Colonic mucosa (tissue), 4 donors: ENCODE results near the gene SLC9A9. TPM values are rescaled to one million over a fixed set of nuclear protein-coding genes. Genes with fewer than 3 reads are reported as not detected.

Experiments
- DNase-seq: peaks from one replicate; pipeline ENCODE4 v3.0.0-alpha.2; 2020
- H3K27ac ChIP-seq: fragments of 200-600 bp; one replicate; pipeline ENCODE4 v1.8.0; 2021
- H3K27me3 ChIP-seq: fragments of 200-600 bp; one replicate; pipeline ENCODE4 v1.8.0; 2021
- H3K36me3 ChIP-seq: fragments of 200-600 bp; one replicate; pipeline ENCODE4 v1.8.0; 2021
- H3K4me1 ChIP-seq: fragments of 200-600 bp; one replicate; pipeline ENCODE4 v1.8.0; 2021; ENCODE audit warnings: mild to moderate bottlenecking
- H3K4me3 ChIP-seq: fragments of 200-600 bp; one replicate; pipeline ENCODE4 v1.8.0; 2021
- H3K9ac ChIP-seq, 2 donors: one replicate each; pipeline ENCODE4 v1.7.0; 2013; ENCODE audit warnings: control low read depth in 2 of 2, low read depth in 2 of 2, low read length in 2 of 2
- H3K9me3 ChIP-seq: fragments of 200-600 bp; one replicate; pipeline ENCODE4 v1.8.0; 2021
- intact Hi-C: fragments of 100-400 bp; cut with DNase I; formaldehyde crosslinking; loops from one replicate; pipeline ENCODE4 v1.14.1; 2022
- total RNA-seq, 2 donors: library from RNA; stranded (reverse); fragmentation: NEBNext Ultra II Directional in 1 of 2; extraction: Animal tissue kit (Norgen Biotek cat#: 25700) in 1 of 2; gene quantifications; one replicate each; pipeline ENCODE4 v1.2.1, GENCODE V29; 2021
- TF ChIP-seq, protein P1 (sequence below): fragments of 200-600 bp; IDR thresholded peaks from one replicate; pipeline ENCODE4 v1.8.0; 2022; ENCODE audit warnings: antibody characterized with exemption, mild to moderate bottlenecking
- donor health status: healthy.
- donor health status: DM: no; HTN: no; CAD: no.
- donor health status: DM: no; HTN: no; CAD: no.

Gene SLC9A9
- total RNA-seq, 2 donors from 2014 or later: 2.5 to 6.5 TPM

DNA sequence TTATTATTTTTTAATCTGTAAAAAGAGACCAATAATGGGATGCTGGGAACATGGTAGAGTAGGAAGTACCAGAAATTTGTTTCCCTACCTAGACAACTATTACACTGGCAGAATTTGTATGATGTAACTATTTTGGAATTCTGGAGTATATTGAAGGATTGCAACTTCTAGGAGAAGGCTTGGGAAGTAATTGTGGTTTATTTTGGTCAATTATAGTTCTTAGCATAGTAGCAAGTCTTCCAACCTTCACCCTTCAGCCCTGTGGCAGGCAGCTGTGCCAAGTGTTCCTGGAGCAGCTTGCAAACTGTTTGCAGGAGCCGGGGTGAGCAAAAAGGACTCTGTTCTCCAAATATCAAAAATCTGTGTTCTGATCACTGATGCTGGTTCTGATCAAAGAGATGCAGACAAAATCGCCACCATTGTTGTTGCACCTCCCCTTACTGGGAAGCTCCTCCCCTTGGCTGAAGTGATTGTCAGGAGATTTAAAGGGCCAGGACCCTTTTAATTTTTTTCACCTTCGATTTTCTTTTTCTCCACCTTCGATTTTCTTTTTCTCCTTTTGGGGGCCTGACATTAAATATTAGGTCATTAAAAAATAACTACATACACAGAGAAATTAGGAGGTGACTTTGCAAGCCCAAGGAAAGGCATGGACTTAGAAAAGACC, 363.3 kb downstream of the SLC9A9 start:
- Histone ChIP-seq H3K36me3 (no peaks in the 10 kb centered on the region), H3K9ac (no peak overlapping the region), H3K4me1 (no peaks in the 10 kb centered on the region), H3K9me3 (no peaks in the 10 kb centered on the region), H3K27me3 (no peaks in the 10 kb centered on the region), H3K27ac (no peak overlapping the region), H3K4me3 (no peak overlapping the region)
- intact Hi-C loops: no loop called here
- no peak for DNase-seq
- TF ChIP-seq, protein P1, sequence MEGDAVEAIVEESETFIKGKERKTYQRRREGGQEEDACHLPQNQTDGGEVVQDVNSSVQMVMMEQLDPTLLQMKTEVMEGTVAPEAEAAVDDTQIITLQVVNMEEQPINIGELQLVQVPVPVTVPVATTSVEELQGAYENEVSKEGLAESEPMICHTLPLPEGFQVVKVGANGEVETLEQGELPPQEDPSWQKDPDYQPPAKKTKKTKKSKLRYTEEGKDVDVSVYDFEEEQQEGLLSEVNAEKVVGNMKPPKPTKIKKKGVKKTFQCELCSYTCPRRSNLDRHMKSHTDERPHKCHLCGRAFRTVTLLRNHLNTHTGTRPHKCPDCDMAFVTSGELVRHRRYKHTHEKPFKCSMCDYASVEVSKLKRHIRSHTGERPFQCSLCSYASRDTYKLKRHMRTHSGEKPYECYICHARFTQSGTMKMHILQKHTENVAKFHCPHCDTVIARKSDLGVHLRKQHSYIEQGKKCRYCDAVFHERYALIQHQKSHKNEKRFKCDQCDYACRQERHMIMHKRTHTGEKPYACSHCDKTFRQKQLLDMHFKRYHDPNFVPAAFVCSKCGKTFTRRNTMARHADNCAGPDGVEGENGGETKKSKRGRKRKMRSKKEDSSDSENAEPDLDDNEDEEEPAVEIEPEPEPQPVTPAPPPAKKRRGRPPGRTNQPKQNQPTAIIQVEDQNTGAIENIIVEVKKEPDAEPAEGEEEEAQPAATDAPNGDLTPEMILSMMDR: no peak

DNA sequence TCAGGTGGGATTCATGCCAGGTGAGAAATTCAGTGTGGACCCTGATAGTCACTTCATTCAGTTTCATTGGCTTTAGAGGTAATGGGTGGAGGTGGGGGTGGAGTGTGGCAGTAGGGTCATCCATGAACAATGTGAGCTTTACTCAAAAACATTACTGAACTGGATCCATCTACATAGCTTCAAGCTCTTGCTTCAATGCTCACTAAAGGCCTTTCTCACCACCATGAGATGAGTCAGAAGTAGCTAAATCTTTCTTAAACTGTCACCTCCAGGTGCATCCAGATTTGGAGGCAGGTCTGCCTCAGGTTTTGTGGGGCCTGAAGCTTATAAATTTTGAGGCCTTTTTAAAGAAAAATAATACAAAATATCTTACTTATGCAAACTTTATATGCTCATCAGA, 365.1 kb downstream of the SLC9A9 start:
- no peak for DNase-seq
- Histone ChIP-seq H3K9ac (no peak overlapping the region), H3K27ac (no peak overlapping the region), H3K4me1 (no peaks in the 10 kb centered on the region), H3K36me3 (no peaks in the 10 kb centered on the region), H3K27me3 (no peaks in the 10 kb centered on the region), H3K9me3 (no peaks in the 10 kb centered on the region), H3K4me3 (no peak overlapping the region)
- intact Hi-C loops: no loop called here
- TF ChIP-seq, protein P1: no peak

DNA sequence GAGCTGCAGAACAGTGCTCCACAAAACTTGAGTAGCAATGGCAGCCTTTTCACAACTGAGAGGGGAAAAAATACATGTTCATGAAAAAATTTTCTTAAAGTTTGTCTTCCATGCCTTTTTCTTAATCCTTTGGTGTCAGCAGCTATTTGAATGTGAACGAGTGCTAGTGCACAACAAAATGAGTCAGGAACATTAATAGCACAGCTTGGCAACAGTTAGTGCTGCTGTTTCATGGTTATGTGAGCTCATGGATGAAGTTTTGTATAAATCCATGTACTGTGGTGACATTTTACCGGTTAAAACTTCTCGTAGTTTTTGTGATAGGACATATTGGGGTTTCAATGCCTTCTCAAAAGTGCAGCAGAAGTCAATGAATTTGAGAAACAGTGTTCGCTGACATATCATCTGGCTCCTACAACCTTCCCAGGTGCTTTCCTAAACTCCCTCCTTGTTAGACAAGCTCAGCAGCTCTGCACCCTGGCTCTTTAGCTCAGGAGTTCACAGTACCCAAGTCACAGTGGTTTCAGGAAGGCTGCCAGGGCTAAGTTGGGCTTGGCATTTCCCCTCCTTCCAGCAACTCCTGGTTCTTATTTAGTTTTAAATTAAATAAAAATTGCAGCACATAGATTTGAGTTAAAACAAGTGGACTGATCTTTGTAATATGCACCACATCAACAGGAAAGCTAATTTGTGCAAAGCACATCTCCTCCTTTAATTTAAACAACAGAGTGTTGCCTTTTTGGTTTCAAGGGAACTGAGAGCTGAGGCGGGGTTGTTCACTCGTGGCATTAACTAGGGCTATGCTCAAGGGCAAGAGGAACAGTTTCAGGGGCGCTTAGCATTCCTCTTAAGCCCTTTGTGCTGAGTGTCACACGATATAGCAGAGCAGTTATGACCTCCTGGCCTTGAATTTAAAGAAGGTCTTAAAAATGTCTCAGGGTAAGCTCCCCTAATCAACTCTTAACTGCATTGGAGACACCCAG, 365.9 kb downstream of the SLC9A9 start:
- TF ChIP-seq, protein P1: no peak
- no peak overlapping the region for H3K9ac ChIP-seq
- no peak overlapping the region for H3K27ac ChIP-seq

DNA sequence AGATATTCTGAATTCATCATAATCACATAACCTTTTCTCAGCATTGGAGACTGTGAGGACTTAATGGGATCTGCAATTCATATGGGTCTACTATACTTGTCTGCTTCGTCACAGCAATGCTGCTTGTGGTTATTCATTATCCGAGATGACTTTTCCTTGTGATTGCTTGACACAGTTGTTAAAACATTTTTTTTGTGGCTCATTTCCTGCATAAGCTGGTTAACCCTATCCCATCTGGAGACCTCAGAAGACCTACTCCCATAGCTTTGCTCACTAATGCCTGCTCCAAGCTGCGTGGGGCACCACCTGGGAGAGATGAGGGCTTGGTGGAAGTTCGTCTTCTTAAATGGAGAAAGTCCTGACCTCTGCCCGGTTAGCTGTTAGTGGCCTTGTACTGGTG, 367.9 kb downstream of the SLC9A9 start:
- Histone ChIP-seq H3K9me3 (no peaks in the 10 kb centered on the region), H3K9ac (no peak overlapping the region), H3K4me1 (no peaks in the 10 kb centered on the region), H3K27ac (peak overlapping the region; percentile 10), H3K27me3 (no peaks in the 10 kb centered on the region), H3K36me3 (no peaks in the 10 kb centered on the region), H3K4me3 (no peak overlapping the region)
- intact Hi-C loops: no loop called here
- peak; percentile 45 for DNase-seq
- TF ChIP-seq, protein P1: no peak

More for the DNA sequence above, 365.9 kb downstream of the SLC9A9 start:
- H3K4me3 ChIP-seq: no peak overlapping the region
- H3K27me3 ChIP-seq: no peaks in the 10 kb centered on the region
- no peaks in the 10 kb centered on the region for H3K9me3 ChIP-seq
- H3K36me3 ChIP-seq: no peaks in the 10 kb centered on the region
- intact Hi-C loops: no loop called here
- no peaks in the 10 kb centered on the region for H3K4me1 ChIP-seq
- DNase-seq: peak; percentile 36

DNA sequence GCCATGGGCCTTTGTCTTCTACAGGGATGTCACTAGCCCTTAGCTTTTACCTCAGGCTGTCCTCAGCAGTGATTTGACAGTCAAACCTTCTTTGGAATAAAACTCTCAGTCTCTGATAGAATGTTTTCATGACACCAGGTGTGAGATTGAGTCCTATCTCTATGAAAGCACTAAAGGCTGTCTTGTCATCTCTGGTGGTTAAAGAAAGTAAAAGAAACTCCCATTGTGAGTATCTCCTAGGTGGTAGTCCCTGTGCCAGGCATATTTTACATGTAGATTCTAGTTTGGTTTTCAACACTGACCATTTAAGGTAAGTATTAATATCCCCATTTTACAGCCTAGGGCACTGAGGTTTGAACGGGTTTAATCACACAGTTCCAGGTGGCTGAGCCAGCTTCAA, 368.5 kb downstream of the SLC9A9 start:
- H3K4me1 ChIP-seq: no peaks in the 10 kb centered on the region
- TF ChIP-seq, protein P1: no peak
- no peaks in the 10 kb centered on the region for H3K27me3 ChIP-seq
- no peak overlapping the region for H3K4me3 ChIP-seq
- intact Hi-C loops: no loop called here
- H3K27ac ChIP-seq: peak overlapping the region; percentile 10
- H3K36me3 ChIP-seq: no peaks in the 10 kb centered on the region
- no peak overlapping the region for H3K9ac ChIP-seq
- no peak for DNase-seq
- no peaks in the 10 kb centered on the region for H3K9me3 ChIP-seq
